ENCODE measurements around the gene SLC12A7. TPM values are rescaled to one million over a fixed set of nuclear protein-coding genes. Genes with fewer than 3 reads are reported as not detected.

SLC12A7 gene
- total and polyA plus RNA-seq, 2 of the 13 experiments (the other 11 are each of a cell fraction or from before 2014, with no cell fraction given), result 14.0 to 18.5 TPM

DNA sequence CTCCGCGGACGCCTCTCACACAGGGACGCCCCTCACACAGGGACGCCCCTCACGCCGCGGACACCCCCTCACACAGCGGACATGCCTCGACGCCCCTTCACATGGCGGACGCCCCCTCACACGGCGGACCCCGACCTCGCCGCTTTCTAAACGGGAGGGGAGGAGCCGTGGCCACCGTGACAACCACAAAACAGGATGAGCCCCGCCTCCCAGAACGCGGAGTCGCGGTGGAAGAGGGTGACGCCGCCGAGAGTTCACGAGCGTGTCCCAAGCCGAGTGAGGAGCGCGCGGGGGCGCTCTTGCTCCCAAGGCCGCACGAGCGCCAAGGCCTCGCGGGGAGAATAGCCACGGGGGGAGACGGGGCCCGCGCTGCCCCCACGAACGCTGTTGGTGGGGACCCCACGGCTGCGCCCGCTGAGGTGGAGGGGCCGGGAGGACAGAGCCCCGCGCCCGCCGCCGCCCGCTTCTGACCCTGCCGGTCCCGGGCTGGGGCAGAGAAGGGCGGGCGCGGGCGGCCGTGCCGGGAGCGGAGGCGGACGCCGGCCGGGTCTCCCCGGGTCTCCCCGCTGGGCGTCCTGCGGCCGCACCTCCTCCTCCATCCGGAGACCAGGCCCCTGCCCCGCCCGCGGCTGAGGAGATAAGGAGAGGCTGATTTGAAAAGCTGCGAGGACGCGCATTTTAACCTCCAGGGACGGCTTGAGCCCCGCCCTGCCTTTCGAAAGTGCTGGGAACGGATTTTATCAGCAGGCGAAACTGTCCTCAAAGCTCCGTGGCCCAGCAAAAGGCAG is 107.2 kb downstream of the SLC12A7 start (continued):
- TF ChIP-seq, protein P1, sequence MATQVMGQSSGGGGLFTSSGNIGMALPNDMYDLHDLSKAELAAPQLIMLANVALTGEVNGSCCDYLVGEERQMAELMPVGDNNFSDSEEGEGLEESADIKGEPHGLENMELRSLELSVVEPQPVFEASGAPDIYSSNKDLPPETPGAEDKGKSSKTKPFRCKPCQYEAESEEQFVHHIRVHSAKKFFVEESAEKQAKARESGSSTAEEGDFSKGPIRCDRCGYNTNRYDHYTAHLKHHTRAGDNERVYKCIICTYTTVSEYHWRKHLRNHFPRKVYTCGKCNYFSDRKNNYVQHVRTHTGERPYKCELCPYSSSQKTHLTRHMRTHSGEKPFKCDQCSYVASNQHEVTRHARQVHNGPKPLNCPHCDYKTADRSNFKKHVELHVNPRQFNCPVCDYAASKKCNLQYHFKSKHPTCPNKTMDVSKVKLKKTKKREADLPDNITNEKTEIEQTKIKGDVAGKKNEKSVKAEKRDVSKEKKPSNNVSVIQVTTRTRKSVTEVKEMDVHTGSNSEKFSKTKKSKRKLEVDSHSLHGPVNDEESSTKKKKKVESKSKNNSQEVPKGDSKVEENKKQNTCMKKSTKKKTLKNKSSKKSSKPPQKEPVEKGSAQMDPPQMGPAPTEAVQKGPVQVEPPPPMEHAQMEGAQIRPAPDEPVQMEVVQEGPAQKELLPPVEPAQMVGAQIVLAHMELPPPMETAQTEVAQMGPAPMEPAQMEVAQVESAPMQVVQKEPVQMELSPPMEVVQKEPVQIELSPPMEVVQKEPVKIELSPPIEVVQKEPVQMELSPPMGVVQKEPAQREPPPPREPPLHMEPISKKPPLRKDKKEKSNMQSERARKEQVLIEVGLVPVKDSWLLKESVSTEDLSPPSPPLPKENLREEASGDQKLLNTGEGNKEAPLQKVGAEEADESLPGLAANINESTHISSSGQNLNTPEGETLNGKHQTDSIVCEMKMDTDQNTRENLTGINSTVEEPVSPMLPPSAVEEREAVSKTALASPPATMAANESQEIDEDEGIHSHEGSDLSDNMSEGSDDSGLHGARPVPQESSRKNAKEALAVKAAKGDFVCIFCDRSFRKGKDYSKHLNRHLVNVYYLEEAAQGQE (IDR thresholded peaks at IDR 0.05; ENCODE audit: borderline replicate concordance in 1 of 2, low read depth in 1 of 2, low read length in 2 of 2), result no peak
- TF ChIP-seq SAP130 (CRISPR knock-in tag; IDR thresholded peaks at IDR 0.05; ENCODE audit: low read depth), result no peak
- TF ChIP-seq, protein P2, sequence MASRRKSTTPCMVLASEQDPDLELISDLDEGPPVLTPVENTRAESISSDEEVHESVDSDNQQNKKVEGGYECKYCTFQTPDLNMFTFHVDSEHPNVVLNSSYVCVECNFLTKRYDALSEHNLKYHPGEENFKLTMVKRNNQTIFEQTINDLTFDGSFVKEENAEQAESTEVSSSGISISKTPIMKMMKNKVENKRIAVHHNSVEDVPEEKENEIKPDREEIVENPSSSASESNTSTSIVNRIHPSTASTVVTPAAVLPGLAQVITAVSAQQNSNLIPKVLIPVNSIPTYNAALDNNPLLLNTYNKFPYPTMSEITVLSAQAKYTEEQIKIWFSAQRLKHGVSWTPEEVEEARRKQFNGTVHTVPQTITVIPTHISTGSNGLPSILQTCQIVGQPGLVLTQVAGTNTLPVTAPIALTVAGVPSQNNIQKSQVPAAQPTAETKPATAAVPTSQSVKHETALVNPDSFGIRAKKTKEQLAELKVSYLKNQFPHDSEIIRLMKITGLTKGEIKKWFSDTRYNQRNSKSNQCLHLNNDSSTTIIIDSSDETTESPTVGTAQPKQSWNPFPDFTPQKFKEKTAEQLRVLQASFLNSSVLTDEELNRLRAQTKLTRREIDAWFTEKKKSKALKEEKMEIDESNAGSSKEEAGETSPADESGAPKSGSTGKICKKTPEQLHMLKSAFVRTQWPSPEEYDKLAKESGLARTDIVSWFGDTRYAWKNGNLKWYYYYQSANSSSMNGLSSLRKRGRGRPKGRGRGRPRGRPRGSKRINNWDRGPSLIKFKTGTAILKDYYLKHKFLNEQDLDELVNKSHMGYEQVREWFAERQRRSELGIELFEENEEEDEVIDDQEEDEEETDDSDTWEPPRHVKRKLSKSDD (CRISPR knock-in tag; IDR thresholded peaks at IDR 0.05; ENCODE audit: low read depth), result 0 out of 2 replicates have a peak, but pooled peaks have one; percentile 21
- TF ChIP-seq ZBTB7B (CRISPR knock-in tag; IDR thresholded peaks at IDR 0.05), result 0 out of 2 replicates have a peak, but pooled peaks have one; percentile 36
- TF ChIP-seq HCFC1 (IDR thresholded peaks at IDR 0.05; ENCODE audit: low read depth, low read length), result no peak
- TF ChIP-seq LCORL (IDR thresholded peaks at IDR 0.05), result no peak
- 0 out of 2 replicates have a peak, but pooled peaks have one; percentile 42 for TF ChIP-seq LCORL (CRISPR knock-in tag; IDR thresholded peaks at IDR 0.05)
- TF ChIP-seq, protein P3, sequence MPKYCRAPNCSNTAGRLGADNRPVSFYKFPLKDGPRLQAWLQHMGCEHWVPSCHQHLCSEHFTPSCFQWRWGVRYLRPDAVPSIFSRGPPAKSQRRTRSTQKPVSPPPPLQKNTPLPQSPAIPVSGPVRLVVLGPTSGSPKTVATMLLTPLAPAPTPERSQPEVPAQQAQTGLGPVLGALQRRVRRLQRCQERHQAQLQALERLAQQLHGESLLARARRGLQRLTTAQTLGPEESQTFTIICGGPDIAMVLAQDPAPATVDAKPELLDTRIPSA (CRISPR knock-in tag; IDR thresholded peaks at IDR 0.05; ENCODE audit: borderline replicate concordance), result no peak
- TF ChIP-seq CERS6 (CRISPR knock-in tag; IDR thresholded peaks at IDR 0.05), result no peak
- TF ChIP-seq ATRX (CRISPR knock-in tag; IDR thresholded peaks at IDR 0.05; ENCODE audit: borderline replicate concordance), result no peak
- no peak for TF ChIP-seq ZFP1 (CRISPR knock-in tag; IDR thresholded peaks at IDR 0.05)
- TF ChIP-seq, protein P4, sequence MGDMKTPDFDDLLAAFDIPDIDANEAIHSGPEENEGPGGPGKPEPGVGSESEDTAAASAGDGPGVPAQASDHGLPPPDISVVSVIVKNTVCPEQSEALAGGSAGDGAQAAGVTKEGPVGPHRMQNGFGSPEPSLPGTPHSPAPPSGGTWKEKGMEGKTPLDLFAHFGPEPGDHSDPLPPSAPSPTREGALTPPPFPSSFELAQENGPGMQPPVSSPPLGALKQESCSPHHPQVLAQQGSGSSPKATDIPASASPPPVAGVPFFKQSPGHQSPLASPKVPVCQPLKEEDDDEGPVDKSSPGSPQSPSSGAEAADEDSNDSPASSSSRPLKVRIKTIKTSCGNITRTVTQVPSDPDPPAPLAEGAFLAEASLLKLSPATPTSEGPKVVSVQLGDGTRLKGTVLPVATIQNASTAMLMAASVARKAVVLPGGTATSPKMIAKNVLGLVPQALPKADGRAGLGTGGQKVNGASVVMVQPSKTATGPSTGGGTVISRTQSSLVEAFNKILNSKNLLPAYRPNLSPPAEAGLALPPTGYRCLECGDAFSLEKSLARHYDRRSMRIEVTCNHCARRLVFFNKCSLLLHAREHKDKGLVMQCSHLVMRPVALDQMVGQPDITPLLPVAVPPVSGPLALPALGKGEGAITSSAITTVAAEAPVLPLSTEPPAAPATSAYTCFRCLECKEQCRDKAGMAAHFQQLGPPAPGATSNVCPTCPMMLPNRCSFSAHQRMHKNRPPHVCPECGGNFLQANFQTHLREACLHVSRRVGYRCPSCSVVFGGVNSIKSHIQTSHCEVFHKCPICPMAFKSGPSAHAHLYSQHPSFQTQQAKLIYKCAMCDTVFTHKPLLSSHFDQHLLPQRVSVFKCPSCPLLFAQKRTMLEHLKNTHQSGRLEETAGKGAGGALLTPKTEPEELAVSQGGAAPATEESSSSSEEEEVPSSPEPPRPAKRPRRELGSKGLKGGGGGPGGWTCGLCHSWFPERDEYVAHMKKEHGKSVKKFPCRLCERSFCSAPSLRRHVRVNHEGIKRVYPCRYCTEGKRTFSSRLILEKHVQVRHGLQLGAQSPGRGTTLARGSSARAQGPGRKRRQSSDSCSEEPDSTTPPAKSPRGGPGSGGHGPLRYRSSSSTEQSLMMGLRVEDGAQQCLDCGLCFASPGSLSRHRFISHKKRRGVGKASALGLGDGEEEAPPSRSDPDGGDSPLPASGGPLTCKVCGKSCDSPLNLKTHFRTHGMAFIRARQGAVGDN (CRISPR knock-in tag; IDR thresholded peaks at IDR 0.05), result peak; percentile 56
- TF ChIP-seq ZNF776 (CRISPR knock-in tag; IDR thresholded peaks at IDR 0.05), result no peak
- TF ChIP-seq SALL1 (CRISPR knock-in tag; IDR thresholded peaks at IDR 0.05), result 0 out of 2 replicates have a peak, but pooled peaks have one; percentile 14
- no peak for TF ChIP-seq STAT5B (CRISPR knock-in tag; IDR thresholded peaks at IDR 0.05)
- no peak for TF ChIP-seq SMYD3 (CRISPR knock-in tag; IDR thresholded peaks at IDR 0.05)
